ENCODE results near the gene FOXC1. TPM values are rescaled to one million over a fixed set of nuclear protein-coding genes. Genes with fewer than 3 reads are reported as not detected.

FOXC1 gene
- total and polyA plus RNA-seq, 5 experiments from 2014 or later: not detected

DNA sequence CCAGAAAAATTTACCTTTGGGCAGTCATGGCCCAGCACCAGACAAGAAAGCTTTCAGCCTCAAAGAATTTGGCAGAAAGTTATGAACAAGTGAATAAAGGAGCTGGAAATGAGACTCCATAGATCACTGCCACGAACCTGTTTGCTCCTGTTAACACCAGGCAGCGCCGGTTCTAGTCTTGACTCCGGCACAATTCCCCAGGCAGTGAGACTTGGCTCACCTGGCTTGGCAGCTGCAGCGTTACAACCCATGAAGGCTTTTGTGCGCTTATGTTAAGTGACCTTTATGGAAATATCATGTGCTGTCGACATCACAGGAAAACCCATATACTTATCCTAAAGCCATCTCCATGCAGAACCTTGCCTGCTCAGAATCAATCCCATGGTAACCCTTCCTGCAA lies 22.2 kb upstream of the FOXC1 start:
- ATAC-seq: no peak
- Mint-ChIP-seq H3K27ac (no peak overlapping the region), H3K27me3 (peaks cover 3 to 22% (median 14%) of the 10 kb centered on the region in 5 donors), H3K4me1 (no peaks in the 10 kb centered on the region), H3K36me3 (no peaks in the 10 kb centered on the region), H3K4me3 (no peak overlapping the region), H3K9me3 (no peaks in the 10 kb centered on the region)
- DNase-seq: no peak
- POLR2A ChIA-PET: no interaction called here

DNA sequence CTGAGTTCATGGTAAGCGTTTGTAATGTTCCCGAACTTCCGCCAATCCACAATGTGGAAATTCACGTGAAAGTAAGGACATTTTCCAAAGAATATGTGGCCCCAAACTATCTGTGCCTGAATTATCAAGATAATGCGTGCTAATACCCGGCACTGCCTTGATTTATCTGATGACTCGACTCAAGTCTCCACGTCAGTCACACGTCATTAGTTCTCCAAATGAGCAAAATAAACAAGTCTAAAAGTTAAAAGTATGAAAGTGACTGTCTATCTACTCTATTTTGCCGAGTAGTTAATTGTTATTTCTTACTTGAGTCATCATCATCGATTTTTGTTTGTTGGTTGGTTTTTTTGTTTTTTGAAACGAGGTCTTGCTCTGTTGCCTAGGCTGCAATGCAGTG lies 21.7 kb upstream of the FOXC1 start:
- POLR2A ChIA-PET: no interaction called here
- H3K9me3 Mint-ChIP-seq: no peaks in the 10 kb centered on the region
- H3K4me3 Mint-ChIP-seq: no peak overlapping the region
- H3K27me3 Mint-ChIP-seq: peaks cover 3 to 24% (median 16%) of the 10 kb centered on the region in 5 donors
- no peaks in the 10 kb centered on the region for H3K4me1 Mint-ChIP-seq
- no peaks in the 10 kb centered on the region for H3K36me3 Mint-ChIP-seq
- H3K27ac Mint-ChIP-seq: no peak overlapping the region
- DNase-seq (no peak), ATAC-seq (no peak)

DNA sequence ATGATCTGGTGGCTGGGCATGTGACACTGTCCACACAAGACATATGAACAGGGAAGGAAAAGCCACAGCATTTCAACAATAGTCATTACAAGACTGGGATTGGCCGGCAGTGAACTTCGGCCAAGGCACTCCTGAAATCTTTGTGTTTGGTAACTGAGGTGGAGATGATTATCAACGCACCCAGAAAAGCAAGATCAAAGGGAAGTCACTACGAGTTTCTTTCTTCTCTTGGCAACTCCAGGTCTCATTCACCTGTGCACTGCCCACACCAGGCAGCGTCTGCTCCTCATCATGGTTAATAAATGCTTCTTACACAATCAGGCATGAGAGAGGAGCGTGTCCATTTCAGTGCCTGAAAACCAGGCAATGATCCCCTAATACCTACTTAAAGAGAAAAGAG lies 20.5 kb upstream of the FOXC1 start:
- Mint-ChIP-seq H3K4me1 (no peaks in the 10 kb centered on the region), H3K4me3 (no peak overlapping the region), H3K9me3 (no peaks in the 10 kb centered on the region), H3K36me3 (no peaks in the 10 kb centered on the region), H3K27me3 (peaks cover 5 to 30% (median 26%) of the 10 kb centered on the region in 5 donors), H3K27ac (no peak overlapping the region)
- DNase-seq (no peak), ATAC-seq (no peak)
- POLR2A ChIA-PET: no interaction called here

DNA sequence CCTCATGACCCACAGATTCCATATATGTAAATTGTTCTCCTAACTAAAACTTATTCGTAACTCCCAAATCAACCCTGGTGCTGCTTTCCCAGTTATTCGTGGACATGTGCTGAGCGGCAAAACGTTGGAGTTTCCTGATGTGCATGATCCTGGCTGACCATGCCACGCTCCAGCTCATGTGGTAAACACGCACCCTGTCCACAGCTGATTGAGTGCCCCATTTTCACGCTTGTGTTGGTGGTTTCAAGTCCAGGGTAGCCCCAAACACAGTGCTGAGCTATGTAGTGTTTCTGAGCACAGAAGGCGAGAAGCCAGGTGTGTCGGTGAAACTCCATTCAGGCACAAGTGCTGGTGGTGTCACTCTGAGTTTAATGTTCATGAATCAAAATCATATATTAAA lies 19.1 kb upstream of the FOXC1 start:
- no peak for DNase-seq
- Mint-ChIP-seq H3K36me3 (no peaks in the 10 kb centered on the region), H3K27me3 (peaks cover 5 to 35% (median 28%) of the 10 kb centered on the region in 5 donors)

DNA sequence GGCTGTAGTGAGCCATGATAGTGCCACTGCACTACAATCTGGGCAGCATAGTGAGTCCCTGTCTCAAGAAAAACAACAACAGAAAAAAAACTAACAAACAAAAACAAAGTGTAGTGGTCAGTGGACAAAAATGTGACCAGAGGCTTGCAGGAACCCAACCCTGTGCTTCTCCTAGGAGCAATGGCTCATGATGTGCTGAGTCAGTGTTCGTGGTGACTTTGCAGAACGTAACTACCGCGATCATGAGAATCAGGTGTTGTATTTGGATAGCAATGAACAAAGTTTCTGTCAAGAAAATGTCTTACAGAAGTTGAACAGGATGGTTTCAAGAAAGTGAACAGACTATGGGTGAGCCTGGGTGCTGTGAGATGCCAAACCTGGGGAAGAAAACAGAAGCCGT lies 18.5 kb upstream of the FOXC1 start:
- no peak for DNase-seq
- Mint-ChIP-seq H3K36me3 (no peaks in the 10 kb centered on the region), H3K27ac (no peak overlapping the region), H3K4me1 (peaks cover 2 to 9% (median 6%) of the 10 kb centered on the region in 4 donors), H3K9me3 (no peaks in the 10 kb centered on the region), H3K4me3 (no peak overlapping the region), H3K27me3 (peaks cover 3 to 42% (median 29%) of the 10 kb centered on the region in 5 donors)
- POLR2A ChIA-PET: no interaction called here
- ATAC-seq: no peak

More for the DNA sequence above, 19.1 kb upstream of the FOXC1 start:
- Mint-ChIP-seq H3K4me1 (peaks cover 0 to 5% (median 2%) of the 10 kb centered on the region in 4 donors), H3K4me3 (no peak overlapping the region), H3K9me3 (no peaks in the 10 kb centered on the region), H3K27ac (no peak overlapping the region)
- POLR2A ChIA-PET: no interaction called here
- ATAC-seq: no peak

DNA sequence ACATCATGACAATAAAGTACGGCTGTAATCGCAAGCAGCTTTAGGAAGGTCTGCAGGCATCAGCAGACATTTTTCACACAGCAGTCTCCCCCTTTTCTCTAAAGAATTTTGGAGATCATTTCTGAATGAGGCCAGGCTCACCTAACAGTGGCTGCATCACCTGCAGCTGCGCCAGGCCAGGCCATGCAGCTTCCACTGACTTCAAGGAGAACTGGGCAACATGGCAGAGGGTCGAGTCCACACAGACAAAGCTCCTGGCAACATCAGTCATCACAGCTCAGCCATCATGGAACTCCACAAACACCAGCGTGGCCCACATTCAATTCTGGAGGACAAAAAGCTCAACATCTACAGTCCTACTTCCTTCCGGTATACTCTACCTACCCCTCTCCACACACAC lies 17.8 kb upstream of the FOXC1 start:
- Mint-ChIP-seq H3K9me3 (no peaks in the 10 kb centered on the region), H3K27me3 (peaks cover 4 to 44% (median 33%) of the 10 kb centered on the region in 5 donors), H3K4me1 (peaks cover 2 to 10% (median 6%) of the 10 kb centered on the region in 4 donors), H3K27ac (no peak overlapping the region), H3K4me3 (no peak overlapping the region), H3K36me3 (no peaks in the 10 kb centered on the region)
- POLR2A ChIA-PET: no interaction called here
- ATAC-seq: no peak
- no peak for DNase-seq

DNA sequence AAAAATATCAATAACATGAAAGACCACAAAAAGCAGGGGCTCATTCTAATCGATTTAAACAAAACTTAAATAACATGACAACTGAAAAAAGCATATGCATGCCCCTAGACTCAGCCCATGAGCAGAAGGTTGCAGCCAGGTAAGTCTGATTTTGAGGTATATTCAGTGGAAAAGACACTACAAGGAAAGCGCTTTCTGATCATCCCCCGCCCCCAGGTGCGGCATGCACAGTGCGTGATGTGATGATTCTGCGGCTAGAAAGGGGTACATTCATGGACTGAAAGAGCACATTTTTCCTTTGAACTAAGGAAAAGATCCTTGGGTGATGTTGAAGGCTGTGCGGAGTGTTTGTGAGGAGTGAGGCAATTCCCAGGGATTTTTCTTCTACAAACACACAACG lies 16.9 kb upstream of the FOXC1 start:
- H3K36me3 Mint-ChIP-seq: no peaks in the 10 kb centered on the region
- H3K27ac Mint-ChIP-seq: no peak overlapping the region
- no peak for ATAC-seq
- POLR2A ChIA-PET: no interaction called here
- H3K4me1 Mint-ChIP-seq: peaks cover 2 to 10% (median 6%) of the 10 kb centered on the region in 4 donors
- H3K9me3 Mint-ChIP-seq: no peaks in the 10 kb centered on the region
- peaks cover 11 to 52% (median 39%) of the 10 kb centered on the region in 5 donors for H3K27me3 Mint-ChIP-seq
- no peak for DNase-seq
- no peak overlapping the region for H3K4me3 Mint-ChIP-seq

DNA sequence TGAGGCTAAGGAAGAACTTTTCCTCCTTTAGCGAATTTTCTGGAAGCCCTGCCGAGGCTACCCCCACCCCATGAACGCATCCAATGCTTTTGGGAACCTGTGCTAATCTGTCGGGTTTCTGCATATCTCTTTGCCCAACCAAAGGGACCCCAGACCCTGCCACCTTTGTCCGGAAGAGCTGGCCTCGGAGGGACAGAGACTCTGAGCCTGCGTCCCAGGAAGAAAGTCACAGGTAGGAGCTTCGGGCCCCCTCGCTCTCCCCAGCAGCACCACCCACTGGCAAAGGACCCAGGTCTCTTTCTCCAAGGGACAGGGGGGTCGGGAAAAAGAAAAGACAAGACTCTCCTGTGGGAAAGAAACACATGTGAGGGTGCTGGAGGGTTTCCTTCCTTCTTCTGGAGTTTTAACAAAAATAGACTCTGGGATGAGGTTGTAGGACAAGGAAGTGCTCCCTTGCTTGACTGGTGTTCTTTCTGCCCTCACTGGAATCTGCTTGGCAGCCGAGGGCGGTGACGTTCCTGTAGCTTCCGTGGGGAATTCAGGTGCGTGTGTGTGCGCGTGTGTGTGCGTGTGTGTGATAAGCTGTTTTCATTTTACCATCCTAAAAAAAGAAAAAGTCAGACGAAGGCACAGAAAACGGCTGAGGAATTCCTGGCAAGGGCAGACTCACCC lies 16.3 kb upstream of the FOXC1 start:
- no peaks in the 10 kb centered on the region for H3K9me3 Mint-ChIP-seq
- H3K36me3 Mint-ChIP-seq: no peaks in the 10 kb centered on the region
- H3K27me3 Mint-ChIP-seq: peaks cover 15 to 58% (median 45%) of the 10 kb centered on the region in 5 donors
- no peak for DNase-seq
- peaks cover 2 to 10% (median 6%) of the 10 kb centered on the region in 4 donors for H3K4me1 Mint-ChIP-seq
- POLR2A ChIA-PET: no interaction called here
- no peak overlapping the region for H3K27ac Mint-ChIP-seq
- ATAC-seq: no peak
- H3K4me3 Mint-ChIP-seq: no peak overlapping the region

DNA sequence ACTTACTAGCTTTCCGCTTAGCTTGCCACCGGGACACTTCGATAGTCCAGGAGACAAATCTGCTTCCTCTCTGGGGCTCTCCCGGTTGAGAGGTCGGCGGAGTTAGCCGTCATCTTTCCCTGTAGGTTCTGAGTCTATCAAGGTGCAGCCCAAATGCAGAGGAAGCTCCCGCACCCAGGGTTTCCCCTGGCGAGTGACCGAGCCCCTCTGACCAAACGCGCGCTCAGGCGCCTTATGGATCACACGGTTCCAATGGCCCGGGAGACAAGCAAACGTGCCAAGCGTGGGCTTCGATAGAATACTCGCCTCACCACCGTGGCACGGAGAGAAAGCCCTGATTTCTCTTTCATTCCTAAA lies 15.8 kb upstream of the FOXC1 start:
- POLR2A ChIA-PET: no interaction called here
- DNase-seq (no peak), ATAC-seq (no peak)
- H3K9me3 Mint-ChIP-seq: no peaks in the 10 kb centered on the region
- H3K4me3 Mint-ChIP-seq: no peak overlapping the region
- H3K36me3 Mint-ChIP-seq: no peaks in the 10 kb centered on the region
- no peak overlapping the region for H3K27ac Mint-ChIP-seq
- H3K27me3 Mint-ChIP-seq: peaks cover 15 to 63% (median 46%) of the 10 kb centered on the region in 5 donors
- peaks cover 2 to 10% (median 6%) of the 10 kb centered on the region in 4 donors for H3K4me1 Mint-ChIP-seq

DNA sequence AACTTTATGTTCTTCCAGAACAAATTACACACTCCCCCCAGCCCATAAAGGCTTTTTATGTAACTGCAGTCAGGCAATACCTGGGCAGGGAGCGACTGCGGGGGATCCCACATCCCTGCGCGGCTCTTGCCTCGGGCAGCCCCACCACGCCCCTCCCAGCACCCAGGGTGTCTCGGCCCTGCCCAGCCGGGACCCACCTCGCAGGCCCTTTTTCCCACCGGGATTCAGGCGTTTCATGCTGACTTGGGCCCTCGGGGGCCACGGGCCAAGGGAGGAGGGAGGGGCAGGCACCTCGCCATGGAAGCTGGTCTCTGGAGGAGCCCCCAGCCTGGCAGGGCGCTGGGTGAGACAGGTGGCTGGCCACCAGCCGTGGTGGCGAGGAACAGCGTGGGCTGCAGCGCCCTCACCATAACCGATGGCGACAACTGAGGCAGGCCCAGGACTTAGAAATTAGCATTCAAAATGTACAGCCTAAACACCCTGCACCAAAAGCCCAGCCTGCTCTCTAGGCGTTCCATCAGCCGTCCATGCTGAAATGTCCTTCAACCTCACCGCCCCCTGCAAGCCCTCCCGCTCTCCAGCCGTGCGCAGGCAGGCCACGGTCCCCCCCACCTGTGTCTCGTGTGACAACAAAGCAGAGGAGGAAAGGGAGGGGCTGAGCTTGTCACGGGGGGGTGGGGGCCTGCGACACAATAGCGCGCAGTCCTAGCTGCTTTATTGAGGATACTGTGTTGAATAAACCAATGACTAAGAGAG lies 15.1 kb upstream of the FOXC1 start:
- Mint-ChIP-seq H3K27ac (no peak overlapping the region), H3K36me3 (no peaks in the 10 kb centered on the region), H3K9me3 (no peaks in the 10 kb centered on the region), H3K4me3 (peak overlapping the region in 3 of 10 donors; percentile 1 to 39 (median 29)), H3K4me1 (peaks cover 2 to 10% (median 6%) of the 10 kb centered on the region in 4 donors), H3K27me3 (peaks cover 17 to 63% (median 44%) of the 10 kb centered on the region in 5 donors)
- DNase-seq (no peak), ATAC-seq (peak in 1 of 2 donors; percentile 32)
- POLR2A ChIA-PET: no interaction called here

DNA sequence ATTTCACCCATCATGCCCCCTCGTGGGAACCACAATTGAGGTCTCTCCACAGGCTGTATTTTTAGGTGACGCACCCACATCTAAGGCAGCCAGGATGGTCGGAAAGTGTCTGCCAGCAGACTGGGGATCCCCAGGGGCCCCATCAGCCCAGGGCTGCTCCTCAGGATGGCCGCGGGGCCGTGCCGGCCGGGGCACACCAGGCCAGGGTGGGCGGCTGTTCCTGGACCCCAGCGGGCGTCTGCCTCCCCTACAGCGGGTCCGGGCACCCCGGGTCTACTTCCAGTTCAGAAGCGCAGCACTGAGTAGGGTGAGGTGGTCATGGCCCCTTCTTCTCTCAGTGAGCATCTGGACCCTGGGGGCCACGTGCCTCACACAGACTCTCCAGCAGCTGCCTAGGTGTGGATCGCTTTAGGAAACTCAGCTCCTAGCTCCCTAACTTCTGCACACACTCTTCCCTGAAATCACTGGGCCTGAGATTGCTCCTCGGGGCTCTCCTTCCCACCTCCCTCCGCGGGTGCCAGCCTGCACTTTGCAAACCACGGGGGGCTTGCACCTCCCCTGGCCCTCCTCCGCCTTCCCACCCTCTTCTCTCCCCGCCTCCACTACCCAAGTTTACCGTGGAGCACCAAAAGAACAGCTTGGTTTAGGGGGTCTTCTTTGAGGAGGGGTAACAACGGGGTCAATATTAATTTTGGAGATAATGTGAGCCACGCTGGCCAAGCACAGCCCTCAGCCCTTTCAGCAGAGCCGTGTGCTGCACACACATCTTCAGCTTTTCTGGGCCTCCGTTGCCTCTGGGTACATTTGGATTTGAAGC lies 14.2 kb upstream of the FOXC1 start:
- Mint-ChIP-seq H3K4me3 (peak overlapping the region in 5 of 10 donors; percentile 29 to 71 (median 58)), H3K27ac (no peak overlapping the region), H3K4me1 (peaks cover 2 to 10% (median 6%) of the 10 kb centered on the region in 4 donors), H3K9me3 (no peaks in the 10 kb centered on the region), H3K27me3 (peaks cover 24 to 65% (median 49%) of the 10 kb centered on the region in 5 donors), H3K36me3 (no peaks in the 10 kb centered on the region)
- peak in 1 of 2 donors; percentile 68 for ATAC-seq
- POLR2A ChIA-PET: interaction anchor here (1.3 kb wide), 1 partner anchor 1039 kb away, joined by 4 read pairs; no protein-coding TSS in a partner anchor
- DNase-seq: no peak

DNA sequence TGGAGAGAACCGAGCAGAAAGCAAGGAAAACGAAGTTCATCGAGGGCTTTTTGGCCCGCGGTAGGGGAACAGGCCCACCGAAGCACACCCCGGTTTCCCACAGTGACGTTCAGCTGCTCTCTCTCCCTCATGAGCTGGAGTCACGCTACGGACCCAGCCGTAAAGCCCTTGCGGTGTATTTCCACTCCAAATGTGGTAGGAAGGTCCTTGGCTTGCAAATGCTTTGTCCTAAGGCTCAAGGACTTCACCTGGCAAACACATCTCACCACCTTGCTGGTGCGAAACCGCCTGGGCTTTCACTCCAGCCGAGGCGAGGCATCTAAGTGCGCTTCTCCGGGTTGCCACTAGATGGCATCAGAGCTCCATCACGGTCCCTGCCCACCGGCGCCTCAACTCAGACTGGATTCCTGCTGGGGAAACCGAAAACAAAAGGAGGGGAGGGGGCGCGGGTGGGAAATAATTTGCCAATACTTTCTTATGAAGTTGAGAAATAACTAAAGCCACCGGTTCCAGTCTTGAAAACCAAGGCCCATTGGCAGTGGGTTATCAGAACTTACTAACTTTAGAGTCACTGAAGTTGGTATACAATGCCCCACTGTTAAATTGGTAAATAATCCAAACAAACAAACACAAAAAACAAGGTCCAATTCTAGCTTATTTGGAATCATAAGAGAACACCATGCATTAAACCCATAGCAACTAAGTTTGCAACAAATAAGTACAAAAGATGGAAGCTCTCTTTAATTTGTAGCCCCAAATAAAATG lies 13.4 kb upstream of the FOXC1 start:
- Mint-ChIP-seq H3K9me3 (no peaks in the 10 kb centered on the region), H3K36me3 (no peaks in the 10 kb centered on the region), H3K4me1 (peaks cover 2 to 12% (median 8%) of the 10 kb centered on the region in 4 donors), H3K27me3 (peaks cover 31 to 73% (median 56%) of the 10 kb centered on the region in 5 donors), H3K4me3 (peak overlapping the region in 8 of 10 donors; percentile 32 to 72 (median 54)), H3K27ac (peak overlapping the region in 1 of 10 donors; percentile 40)
- DNase-seq: peak; percentile 38 to 72 (median 64)
- ATAC-seq: peak; percentile 80 to 90
- POLR2A ChIA-PET: interaction anchor here (0.7 to 1.3 kb wide), 2 partner anchors 14 to 1038 kb away, joined by 4 read pairs; no protein-coding TSS in a partner anchor

Measured in naive thymus-derived CD8-positive, alpha-beta T cell (primary cell).